HG02588 (cell line): ENCODE measurements around the gene NMRK2.
A peak's percentile ranks its signal among the peaks of the same experiment; 100 is the strongest.
"Not testable (repeated sequence)": the region's sequence is repeated elsewhere in the genome, so short reads cannot be mapped to it uniquely, and the experiment has no call there.

Experiments
- ATAC-seq: cut with Tn5 transposase; IDR thresholded peaks from one replicate; pipeline ENCODE4 v1.9.1; 2021; ENCODE audit warnings: mild to moderate bottlenecking, moderate library complexity; ENCODE audit not compliant: unreplicated experiment

The NMRK2 gene

GRCh38 chr19:3964256-3965194, 31.7 kb downstream of the NMRK2 start:
- no peak for ATAC-seq

GRCh38 chr19:3966051-3967017, 33.5 kb downstream of the NMRK2 start:
- ATAC-seq = no peak

GRCh38 chr19:3967983-3968382, 35.1 kb downstream of the NMRK2 start:
- not testable (repeated sequence) for ATAC-seq

GRCh38 chr19:3968556-3969434, 35.9 kb downstream of the NMRK2 start:
- no peak for ATAC-seq

- ATAC-seq = no peak
These were observed 36.8 kb downstream of the NMRK2 start for GRCh38 chr19:3969435-3970312.

- ATAC-seq = no peak
These were observed 37.5 kb downstream of the NMRK2 start for GRCh38 chr19:3970313-3970807.

GRCh38 chr19:3970808-3971598, 38.1 kb downstream of the NMRK2 start, which contains the start of gene DAPK3:
DAPK3 (minus strand) TSS chr19:3971099; CDS start chr19:3969735, 1,364 bp downstream.
- ATAC-seq = peak; percentile 92

- no peak for ATAC-seq
These were observed 42.3 kb downstream of the NMRK2 start for GRCh38 chr19:3975144-3975543.

- ATAC-seq = no peak
These were observed 42.8 kb downstream of the NMRK2 start for GRCh38 chr19:3975637-3976087.

GRCh38 chr19:3976495-3977241, 43.8 kb downstream of the NMRK2 start:
- ATAC-seq = no peak

GRCh38 chr19:3977242-3978143, 44.6 kb downstream of the NMRK2 start:
- ATAC-seq = no peak

GRCh38 chr19:3978145-3978544, 45.3 kb downstream of the NMRK2 start:
- ATAC-seq = no peak

GRCh38 chr19:3979289-3979673, 46.4 kb downstream of the NMRK2 start:
- no peak for ATAC-seq

- no peak for ATAC-seq
These were observed 46.9 kb downstream of the NMRK2 start for GRCh38 chr19:3979674-3980352.

- ATAC-seq = no peak
These were observed 47.7 kb downstream of the NMRK2 start for GRCh38 chr19:3980353-3981251.
